ACC112 (cell line): ENCODE results near the gene MFGE8.
"Not testable (repeated sequence)": the region's sequence is repeated elsewhere in the genome, so short reads cannot be mapped to it uniquely, and the experiment has no call there.

ENCODE experiments used
- H2AFZ ChIP-seq: fragments of 200-600 bp; sonication (generic); one replicate; pipeline ENCODE4 v1.6.0; 2017; ENCODE audit warnings: antibody characterized with exemption, low read length; ENCODE audit not compliant: unreplicated experiment
- H3K27ac ChIP-seq: fragments of 200-600 bp; sonication (generic); 2 replicates; pipeline ENCODE4 v1.5.1; 2014; ENCODE audit warnings: low read depth, mild to moderate bottlenecking, antibody characterized with exemption, low read length, moderate library complexity
- H3K27me3 ChIP-seq: fragments of 200-600 bp; sonication (generic); 2 replicates; pipeline ENCODE4 v1.6.1; 2014; ENCODE audit warnings: mild to moderate bottlenecking, antibody characterized with exemption, low read length, moderate library complexity, mixed read lengths; ENCODE audit not compliant: insufficient read depth
- H3K36me3 ChIP-seq: fragments of 200-600 bp; sonication (generic); 2 replicates; pipeline ENCODE4 v1.6.1; 2016; ENCODE audit warnings: mild to moderate bottlenecking, antibody characterized with exemption, low read length, moderate library complexity, mixed read lengths; ENCODE audit not compliant: insufficient read depth
- H3K4me1 ChIP-seq: fragments of 200-600 bp; sonication (generic); one replicate; pipeline ENCODE4 v1.6.1; 2016; ENCODE audit warnings: low read length, mixed read lengths; ENCODE audit not compliant: insufficient read depth, unreplicated experiment, control insufficient read depth
- H3K4me3 ChIP-seq: fragments of 200-600 bp; sonication (generic); 2 replicates; pipeline ENCODE4 v1.5.1; 2014; ENCODE audit warnings: mild to moderate bottlenecking, low read depth, low read length
- H3K79me2 ChIP-seq: fragments of 200-600 bp; sonication (generic); one replicate; pipeline ENCODE4 v1.6.0; 2016; ENCODE audit warnings: low read length; ENCODE audit not compliant: control insufficient read depth, unreplicated experiment, insufficient read depth

MFGE8 gene

GRCh38 chr15:88938802-88939485 lies 25.8 kb upstream of the MFGE8 start:
- Histone ChIP-seq H3K27ac (no peak overlapping the region), H3K36me3 (no peaks in the 10 kb centered on the region), H3K27me3 (0 out of 2 replicates have a peak, but pooled peaks cover 7% of the 10 kb centered on the region), H3K4me1 (no peaks in the 10 kb centered on the region), H3K4me3 (no peak overlapping the region), H2AFZ (no peak overlapping the region), H3K79me2 (no peaks in the 10 kb centered on the region)

GRCh38 chr15:88934449-88934848 lies 21.3 kb upstream of the MFGE8 start:
- H2AFZ ChIP-seq, H3K27me3 ChIP-seq, H3K4me1 ChIP-seq, H3K4me3 ChIP-seq, H3K79me2 ChIP-seq, H3K27ac ChIP-seq, H3K36me3 ChIP-seq: not testable (repeated sequence)

GRCh38 chr15:88932875-88933330 lies 19.7 kb upstream of the MFGE8 start:
- Histone ChIP-seq H3K27me3 (0 out of 2 replicates have a peak, but pooled peaks cover 7% of the 10 kb centered on the region), H3K4me3 (no peak overlapping the region), H3K4me1 (no peaks in the 10 kb centered on the region), H3K36me3 (no peaks in the 10 kb centered on the region), H3K27ac (no peak overlapping the region), H2AFZ (no peak overlapping the region), H3K79me2 (no peaks in the 10 kb centered on the region)

GRCh38 chr15:88932271-88932874 lies 19.2 kb upstream of the MFGE8 start:
- no peak overlapping the region for H3K4me3 ChIP-seq
- H3K27ac ChIP-seq = no peak overlapping the region
- H3K4me1 ChIP-seq = no peaks in the 10 kb centered on the region
- 0 out of 2 replicates have a peak, but pooled peaks cover 7% of the 10 kb centered on the region for H3K27me3 ChIP-seq
- H2AFZ ChIP-seq = no peak overlapping the region
- no peaks in the 10 kb centered on the region for H3K36me3 ChIP-seq
- H3K79me2 ChIP-seq = no peaks in the 10 kb centered on the region

- H3K36me3 ChIP-seq = no peaks in the 10 kb centered on the region
- no peak overlapping the region for H3K27ac ChIP-seq
Observed at GRCh38 chr15:88930579-88930978, 17.4 kb upstream of the MFGE8 start.

GRCh38 chr15:88929358-88930098 lies 16.3 kb upstream of the MFGE8 start:
- not testable (repeated sequence) for H3K4me3 ChIP-seq, H3K36me3 ChIP-seq, H3K27ac ChIP-seq, H3K27me3 ChIP-seq, H3K79me2 ChIP-seq, H3K4me1 ChIP-seq, H2AFZ ChIP-seq

More at GRCh38 chr15:88930579-88930978, 17.4 kb upstream of the MFGE8 start:
- Histone ChIP-seq H3K79me2 (no peaks in the 10 kb centered on the region), H2AFZ (no peak overlapping the region), H3K27me3 (0 out of 2 replicates have a peak, but pooled peaks cover 3% of the 10 kb centered on the region), H3K4me3 (no peak overlapping the region), H3K4me1 (no peaks in the 10 kb centered on the region)

- H3K79me2 ChIP-seq, H3K27ac ChIP-seq, H3K4me3 ChIP-seq, H3K27me3 ChIP-seq, H3K4me1 ChIP-seq, H2AFZ ChIP-seq, H3K36me3 ChIP-seq: not testable (repeated sequence)
Observed at GRCh38 chr15:88928192-88928591, 15.0 kb upstream of the MFGE8 start.

- not testable (repeated sequence) for H3K36me3 ChIP-seq, H3K4me3 ChIP-seq, H3K79me2 ChIP-seq, H3K27me3 ChIP-seq, H3K4me1 ChIP-seq, H2AFZ ChIP-seq, H3K27ac ChIP-seq
Observed at GRCh38 chr15:88925648-88926047, 12.5 kb upstream of the MFGE8 start.

- H3K4me1 ChIP-seq = peaks cover 36% of the 10 kb centered on the region
- not testable (repeated sequence) for H3K36me3 ChIP-seq, H3K4me3 ChIP-seq, H3K79me2 ChIP-seq, H2AFZ ChIP-seq, H3K27me3 ChIP-seq
- H3K27ac ChIP-seq = peak overlapping the region; percentile 77
Observed at GRCh38 chr15:88920892-88921435, 7.8 kb upstream of the MFGE8 start.

- H3K27me3 ChIP-seq = no peaks in the 10 kb centered on the region
- no peaks in the 10 kb centered on the region for H3K36me3 ChIP-seq
- H3K79me2 ChIP-seq = no peaks in the 10 kb centered on the region
- no peak overlapping the region for H3K4me3 ChIP-seq
- peak overlapping the region; percentile 77 for H3K27ac ChIP-seq
- H2AFZ ChIP-seq = no peak overlapping the region
- peaks cover 36% of the 10 kb centered on the region for H3K4me1 ChIP-seq
Observed at GRCh38 chr15:88920186-88920891, 7.2 kb upstream of the MFGE8 start.
